ENCODE results near the gene GPR161. TPM values are rescaled to one million over a fixed set of nuclear protein-coding genes. Genes with fewer than 3 reads are reported as not detected.

The GPR161 gene
- total RNA-seq, 1 experiment from 2014 or later = 2.4 TPM

DNA sequence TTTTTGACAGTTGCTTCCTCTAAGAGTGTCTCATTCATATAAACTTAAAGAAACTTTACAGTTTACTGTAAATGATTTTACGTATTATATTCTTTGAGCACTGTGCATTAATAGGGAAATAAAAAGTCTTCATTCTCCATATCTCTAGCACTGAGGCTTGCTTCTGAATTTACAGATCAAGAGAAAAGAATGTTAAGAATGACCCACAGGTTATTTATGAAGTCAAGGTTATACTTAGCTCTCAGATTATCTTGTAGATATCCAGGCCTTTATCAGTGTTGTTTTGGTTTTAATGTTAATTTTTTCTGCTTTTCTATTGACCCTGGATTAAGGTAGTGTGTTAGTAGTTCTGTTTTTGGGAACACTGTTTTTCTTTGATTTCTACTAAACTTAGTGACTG is 91.4 kb downstream of the GPR161 start:
- ATAC-seq (no peak), DNase-seq (ENCODE audit: low read depth, low spot score) (no peak)
- Histone ChIP-seq H3K4me1 (ENCODE audit: control insufficient read depth, insufficient read depth, low read length) (no peaks in the 10 kb centered on the region), H3K27me3 (ENCODE audit: control insufficient read depth, insufficient read depth, low read length) (no peaks in the 10 kb centered on the region), H3K36me3 (ENCODE audit: control insufficient read depth, insufficient read depth, low read length) (peaks cover 23% of the 10 kb centered on the region), H3K4me3 (ENCODE audit: low read depth in 2 of 2, low read length in 2 of 2) (no peak overlapping the region), H3K9me3 (ENCODE audit: control insufficient read depth, insufficient read depth, low read depth, low read length) (no peaks in the 10 kb centered on the region), H3K27ac (ENCODE audit: low read length) (no peak overlapping the region)
- in situ Hi-C loops (cut with HindIII; ENCODE audit: low pct_unique_long_range_greater_than_20kb, low sequenced_read_pairs) = no loop called here
- intact Hi-C loops (cut with micrococcal nuclease; ENCODE audit: unreplicated experiment) = no loop called here
- no TSS peak for BruUV-seq (replicated peaks)
- POLR2A ChIA-PET = no interaction called here
- CTCF ChIA-PET = no interaction called here
- TF ChIP-seq, protein P1, sequence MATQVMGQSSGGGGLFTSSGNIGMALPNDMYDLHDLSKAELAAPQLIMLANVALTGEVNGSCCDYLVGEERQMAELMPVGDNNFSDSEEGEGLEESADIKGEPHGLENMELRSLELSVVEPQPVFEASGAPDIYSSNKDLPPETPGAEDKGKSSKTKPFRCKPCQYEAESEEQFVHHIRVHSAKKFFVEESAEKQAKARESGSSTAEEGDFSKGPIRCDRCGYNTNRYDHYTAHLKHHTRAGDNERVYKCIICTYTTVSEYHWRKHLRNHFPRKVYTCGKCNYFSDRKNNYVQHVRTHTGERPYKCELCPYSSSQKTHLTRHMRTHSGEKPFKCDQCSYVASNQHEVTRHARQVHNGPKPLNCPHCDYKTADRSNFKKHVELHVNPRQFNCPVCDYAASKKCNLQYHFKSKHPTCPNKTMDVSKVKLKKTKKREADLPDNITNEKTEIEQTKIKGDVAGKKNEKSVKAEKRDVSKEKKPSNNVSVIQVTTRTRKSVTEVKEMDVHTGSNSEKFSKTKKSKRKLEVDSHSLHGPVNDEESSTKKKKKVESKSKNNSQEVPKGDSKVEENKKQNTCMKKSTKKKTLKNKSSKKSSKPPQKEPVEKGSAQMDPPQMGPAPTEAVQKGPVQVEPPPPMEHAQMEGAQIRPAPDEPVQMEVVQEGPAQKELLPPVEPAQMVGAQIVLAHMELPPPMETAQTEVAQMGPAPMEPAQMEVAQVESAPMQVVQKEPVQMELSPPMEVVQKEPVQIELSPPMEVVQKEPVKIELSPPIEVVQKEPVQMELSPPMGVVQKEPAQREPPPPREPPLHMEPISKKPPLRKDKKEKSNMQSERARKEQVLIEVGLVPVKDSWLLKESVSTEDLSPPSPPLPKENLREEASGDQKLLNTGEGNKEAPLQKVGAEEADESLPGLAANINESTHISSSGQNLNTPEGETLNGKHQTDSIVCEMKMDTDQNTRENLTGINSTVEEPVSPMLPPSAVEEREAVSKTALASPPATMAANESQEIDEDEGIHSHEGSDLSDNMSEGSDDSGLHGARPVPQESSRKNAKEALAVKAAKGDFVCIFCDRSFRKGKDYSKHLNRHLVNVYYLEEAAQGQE (IDR thresholded peaks at IDR 0.05; ENCODE audit: insufficient read depth in 1 of 2, low read depth in 2 of 2, low read length in 1 of 2) = no peak
- TF ChIP-seq TCF7L2 (IDR thresholded peaks at IDR 0.05; ENCODE audit: low read depth, low read length) (no peak), SIN3A (IDR thresholded peaks at IDR 0.05; ENCODE audit: borderline replicate concordance, insufficient read depth, low read depth, low read length) (no peak), POLR2AphosphoS5 (IDR thresholded peaks at IDR 0.05; ENCODE audit: low read depth, low read length) (no peak)
- TF ChIP-seq, protein P2, sequence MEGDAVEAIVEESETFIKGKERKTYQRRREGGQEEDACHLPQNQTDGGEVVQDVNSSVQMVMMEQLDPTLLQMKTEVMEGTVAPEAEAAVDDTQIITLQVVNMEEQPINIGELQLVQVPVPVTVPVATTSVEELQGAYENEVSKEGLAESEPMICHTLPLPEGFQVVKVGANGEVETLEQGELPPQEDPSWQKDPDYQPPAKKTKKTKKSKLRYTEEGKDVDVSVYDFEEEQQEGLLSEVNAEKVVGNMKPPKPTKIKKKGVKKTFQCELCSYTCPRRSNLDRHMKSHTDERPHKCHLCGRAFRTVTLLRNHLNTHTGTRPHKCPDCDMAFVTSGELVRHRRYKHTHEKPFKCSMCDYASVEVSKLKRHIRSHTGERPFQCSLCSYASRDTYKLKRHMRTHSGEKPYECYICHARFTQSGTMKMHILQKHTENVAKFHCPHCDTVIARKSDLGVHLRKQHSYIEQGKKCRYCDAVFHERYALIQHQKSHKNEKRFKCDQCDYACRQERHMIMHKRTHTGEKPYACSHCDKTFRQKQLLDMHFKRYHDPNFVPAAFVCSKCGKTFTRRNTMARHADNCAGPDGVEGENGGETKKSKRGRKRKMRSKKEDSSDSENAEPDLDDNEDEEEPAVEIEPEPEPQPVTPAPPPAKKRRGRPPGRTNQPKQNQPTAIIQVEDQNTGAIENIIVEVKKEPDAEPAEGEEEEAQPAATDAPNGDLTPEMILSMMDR (IDR thresholded peaks at IDR 0.05) = no peak

DNA sequence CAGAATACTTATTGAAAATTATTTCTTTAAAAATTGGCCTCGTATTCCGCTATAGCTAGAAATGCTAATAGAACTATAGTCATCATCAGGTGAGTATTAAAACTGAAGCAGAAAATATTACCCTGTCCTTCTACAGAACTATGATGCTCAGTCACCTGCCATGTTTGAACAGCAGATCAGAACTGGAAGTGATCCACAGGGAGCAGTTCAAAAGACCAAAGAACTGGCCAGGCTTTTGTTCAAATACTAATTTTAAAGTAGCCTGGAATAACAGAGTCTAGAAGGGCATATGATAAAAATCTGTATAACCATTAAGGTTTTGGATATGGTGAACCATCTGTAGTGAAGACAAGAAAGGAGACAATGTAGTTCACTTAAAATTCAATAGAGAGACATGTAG is 94.4 kb downstream of the GPR161 start:
- TF ChIP-seq, protein P2 (IDR thresholded peaks at IDR 0.05) = no peak
- TF ChIP-seq TCF7L2 (IDR thresholded peaks at IDR 0.05; ENCODE audit: low read depth, low read length) (no peak), SIN3A (IDR thresholded peaks at IDR 0.05; ENCODE audit: borderline replicate concordance, insufficient read depth, low read depth, low read length) (no peak), POLR2AphosphoS5 (IDR thresholded peaks at IDR 0.05; ENCODE audit: low read depth, low read length) (no peak)
- TF ChIP-seq, protein P1 (IDR thresholded peaks at IDR 0.05; ENCODE audit: insufficient read depth in 1 of 2, low read depth in 2 of 2, low read length in 1 of 2) = no peak
- ATAC-seq (no peak), DNase-seq (ENCODE audit: low read depth, low spot score) (no peak)
- BruUV-seq (replicated peaks) = no TSS peak
- in situ Hi-C loops (cut with HindIII; ENCODE audit: low pct_unique_long_range_greater_than_20kb, low sequenced_read_pairs) (no loop called here), intact Hi-C loops (cut with micrococcal nuclease; ENCODE audit: unreplicated experiment) (no loop called here)
- H3K4me3 ChIP-seq (ENCODE audit: low read depth in 2 of 2, low read length in 2 of 2) = no peak overlapping the region
- H3K9me3 ChIP-seq (ENCODE audit: control insufficient read depth, insufficient read depth, low read depth, low read length) = no peaks in the 10 kb centered on the region
- CTCF ChIA-PET = no interaction called here
- H3K27me3 ChIP-seq (ENCODE audit: control insufficient read depth, insufficient read depth, low read length) = no peaks in the 10 kb centered on the region
- H3K36me3 ChIP-seq (ENCODE audit: control insufficient read depth, insufficient read depth, low read length) = peaks cover 18% of the 10 kb centered on the region
- POLR2A ChIA-PET = no interaction called here
- no peaks in the 10 kb centered on the region for H3K4me1 ChIP-seq (ENCODE audit: control insufficient read depth, insufficient read depth, low read length)
- no peak overlapping the region for H3K27ac ChIP-seq (ENCODE audit: low read length)
